B cell (primary cell): ENCODE results near the gene IKZF3. TPM values are rescaled to one million over a fixed set of nuclear protein-coding genes. Genes with fewer than 3 reads are reported as not detected.

ENCODE experiments used
- ATAC-seq: fragments of 200-7000 bp; cut with Tn5 transposase; one replicate; pipeline ENCODE4 v1.10.0; 2021; ENCODE audit warnings: low read depth, mild to moderate bottlenecking, moderate number of reproducible peaks, moderate library complexity
- CTCF ChIA-PET: fragments of 350-600 bp; sonication (Branson Sonifier 250); formaldehyde crosslinking; loops from one replicate; lab custom pipeline; 2021; ENCODE audit warnings: antibody characterized with exemption, inconsistent platforms; lab: Charles Lee
- POLR2A ChIA-PET: fragments of 350-600 bp; sonication (Branson Sonifier 250); formaldehyde crosslinking; loops from one replicate; lab custom pipeline; 2021; ENCODE audit warnings: antibody characterized with exemption; lab: Charles Lee
- DNase-seq: peaks from one replicate; pipeline ENCODE4 v3.0.0; 2013
- H2AFZ ChIP-seq: 2 replicates; pipeline ENCODE4 v1.6.1; 2012; ENCODE audit warnings: mild to moderate bottlenecking, low read depth, low read length; ENCODE audit not compliant: insufficient read depth, poor library complexity, severe bottlenecking
- H3K27ac ChIP-seq, 2 donors: 1 replicate in 1 of 2; 2 replicates in 1 of 2; pipeline ENCODE4 v1.5.1; 2012 to 2013; ENCODE audit warnings: low read length in 2 of 2, mild to moderate bottlenecking in 2 of 2, moderate library complexity in 1 of 2
- H3K27me3 ChIP-seq, 4 experiments: fragments of 200-600 bp in 1 of 4; sonication (generic) in 1 of 4; replicated peaks in 1 of 4; 1 replicate in 2 of 4; 2 replicates in 2 of 4; pipeline versions ENCODE4 v1.6.1 to v1.7.0; 2013 to 2016; ENCODE audit warnings: low read length in 3 of 4, mild to moderate bottlenecking in 2 of 4, mixed read lengths in 1 of 4, moderate library complexity in 1 of 4; ENCODE audit not compliant: insufficient read depth in 4 of 4, control insufficient read depth in 3 of 4; ENCODE audit errors: control extremely low read depth in 1 of 4
- H3K36me3 ChIP-seq, 2 experiments: replicated peaks in 1 of 2; 1 replicate in 1 of 2; 2 replicates in 1 of 2; pipeline versions ENCODE4 v1.6.1 to v1.7.1; 2013; ENCODE audit warnings: low read length in 1 of 2; ENCODE audit not compliant: insufficient read depth in 2 of 2, control insufficient read depth in 1 of 2; ENCODE audit errors: control extremely low read depth in 1 of 2, extremely low read depth in 1 of 2
- H3K4me1 ChIP-seq, 2 donors: fragments of 200-600 bp in 1 of 2; sonication (generic) in 1 of 2; 1 replicate in 1 of 2; 2 replicates in 1 of 2; pipeline versions ENCODE4 v1.5.1 to v1.6.1; 2013 to 2017; ENCODE audit warnings: low read length in 2 of 2; ENCODE audit not compliant: control insufficient read depth in 2 of 2, insufficient read depth in 2 of 2
- H3K4me2 ChIP-seq: replicated peaks from 2 replicates; pipeline ENCODE3; 2012; ENCODE audit warnings: mild to moderate bottlenecking, low read depth, low read length; ENCODE audit not compliant: poor library complexity, severe bottlenecking
- H3K4me3 ChIP-seq, 5 experiments: fragments of 200-600 bp in 1 of 5; sonication (generic) in 1 of 5; 1 replicate in 3 of 5; 2 replicates in 2 of 5; pipeline versions ENCODE4 v1.5.1 to v1.7.0; 2011 to 2016; ENCODE audit warnings: low read length in 4 of 5, mild to moderate bottlenecking in 4 of 5, low read depth in 2 of 5, control low read depth in 1 of 5, moderate library complexity in 1 of 5; ENCODE audit not compliant: insufficient read depth in 1 of 5; ENCODE audit errors: control extremely low read depth in 1 of 5, extremely low read depth in 1 of 5
- H3K79me2 ChIP-seq: fragments of 200-600 bp; sonication (generic); one replicate; pipeline ENCODE4 v1.6.0; 2016; ENCODE audit warnings: low read length; ENCODE audit not compliant: control insufficient read depth, insufficient read depth
- H3K9ac ChIP-seq: fragments of 200-600 bp; sonication (generic); 2 replicates; pipeline ENCODE4 v1.6.1; 2017; ENCODE audit warnings: mild to moderate bottlenecking, low read length, moderate library complexity
- H3K9me3 ChIP-seq, 3 donors: one replicate each; pipeline versions ENCODE4 v1.6.1 to v1.7.1; 2013; ENCODE audit warnings: low read length in 2 of 3; ENCODE audit not compliant: control insufficient read depth in 2 of 3, insufficient read depth in 1 of 3; ENCODE audit errors: control extremely low read depth in 1 of 3
- H4K20me1 ChIP-seq: 2 replicates; pipeline ENCODE4 v1.6.0; 2012; ENCODE audit warnings: mild to moderate bottlenecking, low read length; ENCODE audit not compliant: insufficient read depth, control insufficient read depth, poor library complexity, severe bottlenecking
- H3K27ac Mint-ChIP-seq: one replicate; pipeline ENCODE4 v1.8.0; 2021; ENCODE audit warnings: mixed read lengths
- H3K27me3 Mint-ChIP-seq: one replicate; pipeline ENCODE4 v1.8.0; 2021; ENCODE audit warnings: mixed read lengths
- H3K4me1 Mint-ChIP-seq: one replicate; pipeline ENCODE4 v1.8.0; 2021; ENCODE audit warnings: mixed read lengths
- H3K4me3 Mint-ChIP-seq: one replicate; pipeline ENCODE4 v1.8.0; 2021; ENCODE audit warnings: mixed read lengths
- H3K9me3 Mint-ChIP-seq: one replicate; pipeline ENCODE4 v1.8.0; 2022; ENCODE audit warnings: mixed read lengths; ENCODE audit not compliant: insufficient read depth
- EZH2 ChIP-seq: IDR thresholded peaks from 2 replicates; pipeline ENCODE4 v1.6.1; 2012; ENCODE audit warnings: borderline replicate concordance, low read depth, mild to moderate bottlenecking, moderate library complexity, low read length; ENCODE audit not compliant: insufficient read depth, poor library complexity, severe bottlenecking
- WGBS: methylation state at CpG from one replicate; pipeline ENCODE4 v1.1.5; 2013; ENCODE audit warnings: missing lambda C conversion rate; ENCODE audit not compliant: insufficient coverage; 5-methylcytosine and 5-hydroxymethylcytosine counted together
- intact Hi-C: fragments of 100-400 bp; cut with micrococcal nuclease; formaldehyde crosslinking; loops from one replicate; pipeline ENCODE4 v1.10.0; 2022
- polyA plus RNA-seq: library from polyadenylated mRNA; depleted of rRNA; stranded (reverse); fragments of >200 nt; gene quantifications from 2 replicates; pipeline ENCODE4 v1.2.3, GENCODE V29; 2012
- total RNA-seq, 2 donors: library from RNA; stranded (reverse); fragments of 120-200 nt in 1 of 2; gene quantifications; 1 replicate in 1 of 2; 2 replicates in 1 of 2; pipeline versions ENCODE4 v1.2.3 to v1.2.4, GENCODE V29; 2013 to 2022
- TF ChIP-seq, protein P1 (sequence below): fragments of 200-600 bp; IDR thresholded peaks from one replicate; pipeline ENCODE4 v1.8.0; 2022; ENCODE audit warnings: antibody characterized with exemption, mild to moderate bottlenecking

IKZF3 gene
- total and polyA plus RNA-seq, 2 donors (not counting 1 experiment from before 2014, with no cell fraction given) = 63.0 to 178 TPM

DNA sequence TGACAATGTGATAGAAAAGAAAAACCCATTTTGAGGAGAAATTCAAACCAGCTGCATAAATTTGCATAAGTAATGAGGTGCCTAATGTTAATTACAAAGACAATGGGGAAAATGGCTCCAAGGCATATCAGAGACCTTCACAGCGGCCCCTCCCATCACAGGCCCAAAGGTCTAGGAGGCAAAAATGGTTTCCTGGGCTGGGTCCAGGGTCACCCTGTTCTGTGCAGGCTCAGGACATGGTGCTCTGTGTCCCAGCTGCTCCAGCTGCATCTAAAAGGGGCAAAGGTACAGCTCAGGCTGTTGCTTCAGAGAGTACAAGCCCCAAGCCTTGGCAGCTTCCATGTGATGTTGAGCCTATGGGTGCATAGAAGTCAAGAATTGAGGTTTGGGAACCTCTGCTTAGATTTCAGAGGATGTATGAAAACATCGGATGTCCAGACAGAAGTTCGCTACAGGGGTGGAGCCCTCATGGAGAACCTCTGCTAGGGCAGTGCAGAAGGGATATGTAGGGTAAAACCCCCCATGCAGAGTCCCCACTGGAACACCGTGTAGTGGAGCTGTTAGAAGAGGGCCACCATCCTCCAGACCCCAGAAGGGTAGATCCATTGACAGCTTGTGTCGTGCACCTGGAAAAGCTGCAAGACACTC, 40.6 kb downstream of the IKZF3 start:
- intact Hi-C loops = loop anchor here (5.0 kb wide), 1 partner anchor 39 kb away; the partner anchor contains the start of gene IKZF3
- peaks cover 45 to 49% of the 10 kb centered on the region in 2 donors for H3K4me1 ChIP-seq
- no peak overlapping the region for H2AFZ ChIP-seq
- DNase-seq (peak; percentile 34), ATAC-seq (no peak)
- H3K27ac Mint-ChIP-seq = peak overlapping the region; percentile 83
- peak overlapping the region in 1 of 2 donors; percentile 85 for H3K27ac ChIP-seq
- TF ChIP-seq, protein P1, sequence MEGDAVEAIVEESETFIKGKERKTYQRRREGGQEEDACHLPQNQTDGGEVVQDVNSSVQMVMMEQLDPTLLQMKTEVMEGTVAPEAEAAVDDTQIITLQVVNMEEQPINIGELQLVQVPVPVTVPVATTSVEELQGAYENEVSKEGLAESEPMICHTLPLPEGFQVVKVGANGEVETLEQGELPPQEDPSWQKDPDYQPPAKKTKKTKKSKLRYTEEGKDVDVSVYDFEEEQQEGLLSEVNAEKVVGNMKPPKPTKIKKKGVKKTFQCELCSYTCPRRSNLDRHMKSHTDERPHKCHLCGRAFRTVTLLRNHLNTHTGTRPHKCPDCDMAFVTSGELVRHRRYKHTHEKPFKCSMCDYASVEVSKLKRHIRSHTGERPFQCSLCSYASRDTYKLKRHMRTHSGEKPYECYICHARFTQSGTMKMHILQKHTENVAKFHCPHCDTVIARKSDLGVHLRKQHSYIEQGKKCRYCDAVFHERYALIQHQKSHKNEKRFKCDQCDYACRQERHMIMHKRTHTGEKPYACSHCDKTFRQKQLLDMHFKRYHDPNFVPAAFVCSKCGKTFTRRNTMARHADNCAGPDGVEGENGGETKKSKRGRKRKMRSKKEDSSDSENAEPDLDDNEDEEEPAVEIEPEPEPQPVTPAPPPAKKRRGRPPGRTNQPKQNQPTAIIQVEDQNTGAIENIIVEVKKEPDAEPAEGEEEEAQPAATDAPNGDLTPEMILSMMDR = no peak
- TF ChIP-seq EZH2 = no peak
- WGBS = 100% methylated on average over 5 of the region's 5 CpGs
- H3K27me3 ChIP-seq = no peaks in the 10 kb centered on the region
- H3K4me1 Mint-ChIP-seq = peaks cover 52% of the 10 kb centered on the region
- peaks cover 6 to 28% (median 24%) of the 10 kb centered on the region in 3 donors for H3K9me3 ChIP-seq
- no peaks in the 10 kb centered on the region for H3K27me3 Mint-ChIP-seq
- peaks cover 7% of the 10 kb centered on the region for H3K9me3 Mint-ChIP-seq
- no peak overlapping the region for H3K4me3 ChIP-seq
- H4K20me1 ChIP-seq = peaks cover 20% of the 10 kb centered on the region
- H3K79me2 ChIP-seq = peaks cover 100% of the 10 kb centered on the region
- H3K9ac ChIP-seq = no peak overlapping the region
- ChIA-PET POLR2A (interaction anchor here (2.3 kb wide), 1 partner anchor 68 kb away, joined by 10 read pairs; no protein-coding TSS in a partner anchor), CTCF (no interaction called here)
- H3K36me3 ChIP-seq = peaks cover 32 to 96% of the 10 kb centered on the region in 2 experiments
- no peak overlapping the region for H3K4me2 ChIP-seq
- peak overlapping the region; percentile 62 for H3K4me3 Mint-ChIP-seq

GRCh38 chr17:39822051-39822451, 42.1 kb downstream of the IKZF3 start:
- intact Hi-C loops = loop anchor here (5.0 kb wide), 1 partner anchor 40 kb away; the partner anchor contains the start of gene IKZF3
- H3K4me3 Mint-ChIP-seq = peak overlapping the region; percentile 70

More at GRCh38 chr17:39822051-39822451, 42.1 kb downstream of the IKZF3 start:
- no peak overlapping the region for H3K9ac ChIP-seq
- H3K4me1 ChIP-seq = peaks cover 53 to 54% of the 10 kb centered on the region in 2 donors
- H3K36me3 ChIP-seq = peaks cover 26 to 95% of the 10 kb centered on the region in 2 experiments
- H2AFZ ChIP-seq = no peak overlapping the region
- DNase-seq (peak; percentile 81), ATAC-seq (peak; percentile 70)
- H3K4me2 ChIP-seq = peak overlapping the region; percentile 38
- POLR2A ChIA-PET = interaction anchor here (1.0 to 2.3 kb wide), 3 partner anchors 28 to 67 kb away, joined by 3 to 10 read pairs (median 3); no protein-coding TSS in a partner anchor
- H3K9me3 Mint-ChIP-seq = peaks cover 7% of the 10 kb centered on the region
- no peak overlapping the region for H3K4me3 ChIP-seq
- CTCF ChIA-PET = interaction anchor here (0.9 to 2.6 kb wide), 7 partner anchors 27 to 201 kb away, joined by 3 to 10 read pairs (median 5); partner anchors contain the start of gene IKZF3
- peak overlapping the region; percentile 86 for H3K27ac Mint-ChIP-seq
- peak overlapping the region; percentile 58 to 85 for H3K27ac ChIP-seq
- peaks cover 53% of the 10 kb centered on the region for H3K4me1 Mint-ChIP-seq
- H3K27me3 Mint-ChIP-seq = no peaks in the 10 kb centered on the region
- no CpG with 5 or more reads among the region's 2 CpGs for WGBS
- TF ChIP-seq, protein P1 = no peak
- TF ChIP-seq EZH2 = no peak
- H3K9me3 ChIP-seq = peaks cover 6 to 28% (median 24%) of the 10 kb centered on the region in 3 donors
- peaks cover 10% of the 10 kb centered on the region for H4K20me1 ChIP-seq
- H3K27me3 ChIP-seq = no peaks in the 10 kb centered on the region
- H3K79me2 ChIP-seq = peaks cover 98% of the 10 kb centered on the region
